H9 (cell line): Measurements from ENCODE around the gene CCDC34. TPM values are rescaled to one million over a fixed set of nuclear protein-coding genes. Genes with fewer than 3 reads are reported as not detected.
A peak's percentile ranks its signal among the peaks of the same experiment; 100 is the strongest.

Experiments used
- DNase-seq: peaks from one replicate; pipeline ENCODE4 v3.0.0-alpha.2; 2017
- H2AFZ ChIP-seq: one replicate; pipeline ENCODE4 v1.6.1; 2013; ENCODE audit warnings: mild to moderate bottlenecking, low read length, control low read depth, moderate library complexity
- H2AK5ac ChIP-seq: 2 replicates; pipeline ENCODE4 v1.6.1; 2013; ENCODE audit warnings: low read length, control low read depth, mixed read lengths; ENCODE audit not compliant: insufficient read length
- H2BK120ac ChIP-seq: one replicate; pipeline ENCODE4 v1.6.1; 2013; ENCODE audit warnings: low read depth, mild to moderate bottlenecking, low read length, control low read depth, inconsistent platforms; ENCODE audit not compliant: poor library complexity, severe bottlenecking
- H2BK12ac ChIP-seq: 2 replicates; pipeline ENCODE4 v1.6.1; 2013; ENCODE audit warnings: low read length, control low read depth, mixed read lengths, low read depth; ENCODE audit not compliant: insufficient read length
- H2BK15ac ChIP-seq: 2 replicates; pipeline ENCODE4 v1.6.1; 2013; ENCODE audit warnings: low read depth, low read length, control low read depth
- H2BK20ac ChIP-seq: one replicate; pipeline ENCODE4 v1.6.1; 2013; ENCODE audit warnings: low read depth, mild to moderate bottlenecking, low read length, control low read depth, inconsistent platforms; ENCODE audit not compliant: poor library complexity, severe bottlenecking
- H2BK5ac ChIP-seq: 2 replicates; pipeline ENCODE4 v1.6.1; 2013; ENCODE audit warnings: low read length, control low read depth, mixed read lengths; ENCODE audit not compliant: insufficient read length
- H3K14ac ChIP-seq: 2 replicates; pipeline ENCODE4 v1.6.1; 2013; ENCODE audit warnings: low read length, control low read depth; ENCODE audit not compliant: insufficient read depth
- H3K18ac ChIP-seq: 2 replicates; pipeline ENCODE4 v1.6.1; 2013; ENCODE audit warnings: low read depth, mild to moderate bottlenecking, mixed read lengths, low read length, control low read depth; ENCODE audit not compliant: insufficient read length
- H3K23ac ChIP-seq: 2 replicates; pipeline ENCODE4 v1.6.1; 2013; ENCODE audit warnings: low read length, control low read depth, mixed read lengths, low read depth; ENCODE audit not compliant: insufficient read length
- H3K23me2 ChIP-seq: 2 replicates; pipeline ENCODE4 v1.6.1; 2013; ENCODE audit warnings: low read depth, mild to moderate bottlenecking, mixed read lengths, low read length, control low read depth; ENCODE audit not compliant: insufficient read length, poor library complexity, severe bottlenecking
- H3K27ac ChIP-seq: 2 replicates; pipeline ENCODE4 v1.5.1; 2013; ENCODE audit warnings: low read length, control low read depth, mixed read lengths, low read depth; ENCODE audit not compliant: insufficient read length
- H3K27me3 ChIP-seq: 2 replicates; pipeline ENCODE4 v1.6.1; 2013; ENCODE audit warnings: low read length, control low read depth, inconsistent platforms; ENCODE audit not compliant: insufficient read depth
- H3K4ac ChIP-seq: 2 replicates; pipeline ENCODE4 v1.6.1; 2013; ENCODE audit warnings: low read depth, mild to moderate bottlenecking, control low read depth, inconsistent platforms, low read length, moderate library complexity
- H3K4me1 ChIP-seq: 2 replicates; pipeline ENCODE4 v1.6.1; 2013; ENCODE audit warnings: low read length, control low read depth, inconsistent platforms; ENCODE audit not compliant: insufficient read depth
- H3K4me2 ChIP-seq: 2 replicates; pipeline ENCODE4 v1.6.1; 2013; ENCODE audit warnings: low read length, control low read depth, mixed read lengths; ENCODE audit not compliant: insufficient read length, insufficient read depth
- H3K56ac ChIP-seq: 2 replicates; pipeline ENCODE4 v1.6.1; 2013; ENCODE audit warnings: low read depth, mild to moderate bottlenecking, mixed read lengths, low read length, control low read depth; ENCODE audit not compliant: insufficient read length
- H3K79me1 ChIP-seq: 2 replicates; pipeline ENCODE4 v1.6.1; 2013; ENCODE audit warnings: low read depth, mild to moderate bottlenecking, moderate library complexity, low read length, control low read depth, inconsistent platforms; ENCODE audit not compliant: insufficient read depth, poor library complexity, severe bottlenecking
- H3K79me2 ChIP-seq: 2 replicates; pipeline ENCODE4 v1.6.1; 2013; ENCODE audit warnings: low read length, control low read depth, inconsistent platforms; ENCODE audit not compliant: insufficient read depth
- H3K9ac ChIP-seq: 2 replicates; pipeline ENCODE4 v1.6.1; 2013; ENCODE audit warnings: low read length, control low read depth, mixed read lengths; ENCODE audit not compliant: insufficient read length; ENCODE audit errors: extremely low read depth
- H3K9me3 ChIP-seq: one replicate; pipeline ENCODE4 v1.6.1; 2013; ENCODE audit warnings: low read depth, low read length, inconsistent platforms; ENCODE audit not compliant: control insufficient read depth
- H3T11ph ChIP-seq: one replicate; pipeline ENCODE4 v1.6.1; 2013; ENCODE audit warnings: mild to moderate bottlenecking, low read length, control low read depth, inconsistent platforms
- H4K20me1 ChIP-seq: one replicate; pipeline ENCODE4 v1.6.1; 2013; ENCODE audit not compliant: control insufficient read depth, insufficient read length, insufficient read depth
- H4K5ac ChIP-seq: 2 replicates; pipeline ENCODE4 v1.6.1; 2013; ENCODE audit warnings: low read depth, mild to moderate bottlenecking, mixed read lengths, low read length, control low read depth; ENCODE audit not compliant: insufficient read length
- H4K8ac ChIP-seq: replicated peaks from 2 replicates; pipeline ENCODE4 v1.6.1; 2013; ENCODE audit warnings: low read length, control low read depth, mixed read lengths, low read depth; ENCODE audit not compliant: insufficient read length
- H4K91ac ChIP-seq: 2 replicates; pipeline ENCODE4 v1.6.1; 2013; ENCODE audit warnings: low read depth, mild to moderate bottlenecking, moderate library complexity, mixed read lengths, low read length, control low read depth; ENCODE audit not compliant: insufficient read length
- H3K27ac Mint-ChIP-seq, 3 experiments: 2 replicates in 2 of 3; 3 replicates in 1 of 3; pipeline ENCODE4 v1.8.0; 2020 to 2021; ENCODE audit warnings: mixed read lengths in 3 of 3, mild to moderate bottlenecking in 1 of 3, moderate library complexity in 1 of 3
- H3K27me3 Mint-ChIP-seq: 2 replicates; pipeline ENCODE4 v1.8.0; 2021; ENCODE audit warnings: low read depth, mild to moderate bottlenecking, moderate library complexity, mixed read lengths
- H3K36me3 Mint-ChIP-seq, 3 experiments: 2 replicates in 2 of 3; 3 replicates in 1 of 3; pipeline ENCODE4 v1.8.0; 2020 to 2021; ENCODE audit warnings: low read depth in 3 of 3, mixed read lengths in 3 of 3; ENCODE audit not compliant: insufficient read depth in 1 of 3
- H3K4me1 Mint-ChIP-seq, 2 experiments: 2 replicates each; pipeline ENCODE4 v1.8.0; 2020; ENCODE audit warnings: mixed read lengths in 2 of 2
- H3K4me3 Mint-ChIP-seq, 2 experiments: 2 replicates in 1 of 2; 3 replicates in 1 of 2; pipeline ENCODE4 v1.8.0; 2020 to 2021; ENCODE audit warnings: mild to moderate bottlenecking in 2 of 2, mixed read lengths in 2 of 2, moderate library complexity in 1 of 2
- H3K9me3 Mint-ChIP-seq, 2 experiments: 2 replicates in 1 of 2; 3 replicates in 1 of 2; pipeline ENCODE4 v1.8.0; 2020; ENCODE audit warnings: mild to moderate bottlenecking in 2 of 2, mixed read lengths in 2 of 2, moderate library complexity in 1 of 2
- WGBS: extraction: QIAGEN DNeasy Blood & Tissue Kit; methylation state at CpG from one replicate; pipeline ENCODE4 v1.1.7; 2013; ENCODE audit warnings: missing lambda C conversion rate, low lambda C conversion rate, mixed read lengths; ENCODE audit not compliant: insufficient read length; ENCODE audit errors: extremely low coverage; 5-methylcytosine and 5-hydroxymethylcytosine counted together
- total RNA-seq: library from RNA; stranded (reverse); gene quantifications from 2 replicates; pipeline ENCODE4 v1.2.1, GENCODE V29; 2021
- TF ChIP-seq, protein P1 (sequence below): fragments of 200-600 bp; sonication (generic); conservative IDR thresholded peaks from 3 replicates; pipeline ENCODE4 v1.8.0; 2021; ENCODE audit warnings: antibody characterized with exemption, mild to moderate bottlenecking

Gene CCDC34
- total RNA-seq, 1 experiment from 2014 or later: 25.2 TPM

DNA sequence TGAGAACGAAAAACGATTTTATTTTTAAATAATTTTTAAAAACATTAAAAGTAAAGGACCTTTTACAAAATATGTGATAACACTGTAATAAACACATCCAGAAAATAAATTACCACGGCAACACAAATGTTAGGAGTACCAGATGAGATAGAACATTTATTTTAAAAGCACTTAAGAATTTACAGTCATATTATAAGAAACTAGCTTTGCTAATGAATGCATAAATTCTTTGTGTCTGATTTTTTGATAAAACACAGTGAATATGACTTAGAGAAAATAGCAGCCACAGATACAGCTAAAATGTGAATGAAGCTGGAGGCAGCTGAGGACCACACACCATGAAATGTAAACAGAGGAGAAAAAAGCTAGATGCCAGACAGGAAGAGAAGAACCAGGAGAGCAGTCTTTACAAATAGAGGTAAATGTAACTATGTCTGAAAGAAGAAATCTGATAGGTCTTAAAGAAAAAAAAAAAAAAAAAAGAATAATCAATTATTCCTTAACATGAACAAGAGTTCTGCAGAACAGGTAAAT, 14.6 kb downstream of the CCDC34 start:
- no peak overlapping the region for H2BK20ac ChIP-seq
- H2AK5ac ChIP-seq: no peak overlapping the region
- H2BK15ac ChIP-seq: no peak overlapping the region
- no peak overlapping the region for H3K27ac ChIP-seq
- no peak overlapping the region for H3K14ac ChIP-seq
- H4K8ac ChIP-seq: no peak overlapping the region
- no peak overlapping the region for H4K5ac ChIP-seq
- no peaks in the 10 kb centered on the region for H3K27me3 ChIP-seq
- no peak overlapping the region for H3K56ac ChIP-seq
- no peak overlapping the region for H4K91ac ChIP-seq
- no peak overlapping the region for H3T11ph ChIP-seq
- H3K9me3 ChIP-seq: no peaks in the 10 kb centered on the region
- Mint-ChIP-seq H3K4me1 (peaks cover 53 to 63% of the 10 kb centered on the region in 2 experiments), H3K36me3 (peaks cover 8 to 32% (median 29%) of the 10 kb centered on the region in 3 experiments), H3K27ac (peak overlapping the region; percentile 31 to 97 (median 68)), H3K27me3 (no peaks in the 10 kb centered on the region), H3K9me3 (peaks cover 0 to 2% of the 10 kb centered on the region in 2 experiments; a peak in 3 of 5 replicates), H3K4me3 (peak overlapping the region in 1 of 2 experiments; percentile 7; a peak in 2 of 5 replicates)
- no peaks in the 10 kb centered on the region for H3K23me2 ChIP-seq
- no peak overlapping the region for H3K9ac ChIP-seq
- TF ChIP-seq, protein P1, sequence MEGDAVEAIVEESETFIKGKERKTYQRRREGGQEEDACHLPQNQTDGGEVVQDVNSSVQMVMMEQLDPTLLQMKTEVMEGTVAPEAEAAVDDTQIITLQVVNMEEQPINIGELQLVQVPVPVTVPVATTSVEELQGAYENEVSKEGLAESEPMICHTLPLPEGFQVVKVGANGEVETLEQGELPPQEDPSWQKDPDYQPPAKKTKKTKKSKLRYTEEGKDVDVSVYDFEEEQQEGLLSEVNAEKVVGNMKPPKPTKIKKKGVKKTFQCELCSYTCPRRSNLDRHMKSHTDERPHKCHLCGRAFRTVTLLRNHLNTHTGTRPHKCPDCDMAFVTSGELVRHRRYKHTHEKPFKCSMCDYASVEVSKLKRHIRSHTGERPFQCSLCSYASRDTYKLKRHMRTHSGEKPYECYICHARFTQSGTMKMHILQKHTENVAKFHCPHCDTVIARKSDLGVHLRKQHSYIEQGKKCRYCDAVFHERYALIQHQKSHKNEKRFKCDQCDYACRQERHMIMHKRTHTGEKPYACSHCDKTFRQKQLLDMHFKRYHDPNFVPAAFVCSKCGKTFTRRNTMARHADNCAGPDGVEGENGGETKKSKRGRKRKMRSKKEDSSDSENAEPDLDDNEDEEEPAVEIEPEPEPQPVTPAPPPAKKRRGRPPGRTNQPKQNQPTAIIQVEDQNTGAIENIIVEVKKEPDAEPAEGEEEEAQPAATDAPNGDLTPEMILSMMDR: no peak
- no peak overlapping the region for H3K18ac ChIP-seq
- no peaks in the 10 kb centered on the region for H3K79me1 ChIP-seq
- peaks cover 4% of the 10 kb centered on the region for H3K4me1 ChIP-seq
- H4K20me1 ChIP-seq: no peaks in the 10 kb centered on the region
- H3K23ac ChIP-seq: no peak overlapping the region
- no peaks in the 10 kb centered on the region for H3K79me2 ChIP-seq
- H2BK12ac ChIP-seq: no peak overlapping the region
- no peak overlapping the region for H3K4me2 ChIP-seq
- WGBS: no CpG with 5 or more reads among the region's 3 CpGs
- no peak overlapping the region for H2AFZ ChIP-seq
- H2BK120ac ChIP-seq: no peak overlapping the region
- no peak overlapping the region for H2BK5ac ChIP-seq
- H3K4ac ChIP-seq: no peak overlapping the region
- no peak for DNase-seq
